GM18870 (cell line): Measurements from ENCODE around the gene DSCAML1.
"Not testable (repeated sequence)": the region's sequence is repeated elsewhere in the genome, so short reads cannot be mapped to it uniquely, and the experiment has no call there.

Source experiments
- ATAC-seq: cut with Tn5 transposase; IDR thresholded peaks from one replicate; pipeline ENCODE4 v1.9.1; 2021; ENCODE audit warnings: moderate library complexity; ENCODE audit not compliant: unreplicated experiment

DSCAML1 gene

GRCh38 chr11:117459123-117459978 lies 337.7 kb downstream of the DSCAML1 start:
- no peak for ATAC-seq

GRCh38 chr11:117458275-117459122 lies 338.5 kb downstream of the DSCAML1 start:
- no peak for ATAC-seq

- no peak for ATAC-seq
Measured at GRCh38 chr11:117457835-117458234, 339.2 kb downstream of the DSCAML1 start.

- ATAC-seq: no peak
Measured at GRCh38 chr11:117457031-117457785, 339.8 kb downstream of the DSCAML1 start.

- ATAC-seq: not testable (repeated sequence)
Measured at GRCh38 chr11:117456721-117457029, 340.3 kb downstream of the DSCAML1 start.

GRCh38 chr11:117456027-117456720 lies 340.8 kb downstream of the DSCAML1 start:
- ATAC-seq: peak; percentile 47

GRCh38 chr11:117454564-117454917 lies 342.5 kb downstream of the DSCAML1 start:
- ATAC-seq: no peak

- no peak for ATAC-seq
Measured at GRCh38 chr11:117453886-117454563, 343.0 kb downstream of the DSCAML1 start.

- no peak for ATAC-seq
Measured at GRCh38 chr11:117449111-117449693, 347.8 kb downstream of the DSCAML1 start.

GRCh38 chr11:117444711-117445658 lies 352.0 kb downstream of the DSCAML1 start:
- no peak for ATAC-seq

GRCh38 chr11:117444256-117444655 lies 352.8 kb downstream of the DSCAML1 start:
- no peak for ATAC-seq

GRCh38 chr11:117443266-117444186 lies 353.5 kb downstream of the DSCAML1 start:
- ATAC-seq: no peak

- ATAC-seq: no peak
Measured at GRCh38 chr11:117442869-117443239, 354.2 kb downstream of the DSCAML1 start.

- ATAC-seq: no peak
Measured at GRCh38 chr11:117442049-117442868, 354.8 kb downstream of the DSCAML1 start.

- ATAC-seq: no peak
Measured at GRCh38 chr11:117441146-117441975, 355.7 kb downstream of the DSCAML1 start.

GRCh38 chr11:117440258-117440657 lies 356.8 kb downstream of the DSCAML1 start:
- ATAC-seq: no peak
